HG03108 (cell line): ENCODE measurements around the gene RTN1.

Experiments
- ATAC-seq: cut with Tn5 transposase; IDR thresholded peaks from one replicate; pipeline ENCODE4 v1.9.1; 2021; ENCODE audit warnings: moderate library complexity; ENCODE audit not compliant: unreplicated experiment

The RTN1 gene

GRCh38 chr14:59633486-59633885 lies 237.1 kb downstream of the RTN1 start:
- no peak for ATAC-seq

- no peak for ATAC-seq
Measured at GRCh38 chr14:59632381-59632780, 238.2 kb downstream of the RTN1 start.

- ATAC-seq, result no peak
Measured at GRCh38 chr14:59631237-59631636, 239.3 kb downstream of the RTN1 start.

- no peak for ATAC-seq
Measured at GRCh38 chr14:59630288-59630963, 240.2 kb downstream of the RTN1 start.

GRCh38 chr14:59629444-59630287 lies 240.9 kb downstream of the RTN1 start:
- ATAC-seq, result no peak

GRCh38 chr14:59627011-59627520 lies 243.5 kb downstream of the RTN1 start:
- no peak for ATAC-seq

- ATAC-seq, result no peak
Measured at GRCh38 chr14:59622631-59623030, 247.9 kb downstream of the RTN1 start.

GRCh38 chr14:59619061-59619460 lies 251.5 kb downstream of the RTN1 start:
- no peak for ATAC-seq

- no peak for ATAC-seq
Measured at GRCh38 chr14:59601056-59601455, 269.5 kb downstream of the RTN1 start.

GRCh38 chr14:59600211-59600945 lies 270.2 kb downstream of the RTN1 start:
- ATAC-seq, result no peak

GRCh38 chr14:59595071-59595470 lies 275.5 kb downstream of the RTN1 start:
- no peak for ATAC-seq

- ATAC-seq, result no peak
Measured at GRCh38 chr14:59591641-59592370, 278.8 kb downstream of the RTN1 start.

- no peak for ATAC-seq
Measured at GRCh38 chr14:59588101-59588500, 282.5 kb downstream of the RTN1 start.

GRCh38 chr14:59585891-59586554 lies 284.6 kb downstream of the RTN1 start:
- no peak for ATAC-seq

- ATAC-seq, result no peak
Measured at GRCh38 chr14:59583755-59584154, 286.8 kb downstream of the RTN1 start.

- ATAC-seq, result no peak
Measured at GRCh38 chr14:59582845-59583509, 287.6 kb downstream of the RTN1 start.

- ATAC-seq, result no peak
Measured at GRCh38 chr14:59582161-59582560, 288.4 kb downstream of the RTN1 start.

- no peak for ATAC-seq
Measured at GRCh38 chr14:59580911-59581310, 289.7 kb downstream of the RTN1 start.
